Activated naive CD8-positive, alpha-beta T cell treated with anti-CD3 and anti-CD28 coated beads for 36 hours (primary cell): ENCODE measurements around the gene MAT1A. TPM values are rescaled to one million over a fixed set of nuclear protein-coding genes. Genes with fewer than 3 reads are reported as not detected.

Experiments
- DNase-seq: peaks from one replicate; pipeline ENCODE4 v3.0.0; 2021
- H3K27ac Mint-ChIP-seq: one replicate; pipeline ENCODE4 v1.8.0; 2022; ENCODE audit warnings: mild to moderate bottlenecking, moderate library complexity, mixed read lengths
- H3K27me3 Mint-ChIP-seq: one replicate; pipeline ENCODE4 v1.8.0; 2022; ENCODE audit warnings: mild to moderate bottlenecking, mixed read lengths
- H3K36me3 Mint-ChIP-seq: one replicate; pipeline ENCODE4 v1.8.0; 2021; ENCODE audit warnings: mild to moderate bottlenecking, mixed read lengths
- H3K4me1 Mint-ChIP-seq: one replicate; pipeline ENCODE4 v1.8.0; 2021; ENCODE audit warnings: mixed read lengths
- H3K4me3 Mint-ChIP-seq: one replicate; pipeline ENCODE4 v1.8.0; 2022; ENCODE audit warnings: mild to moderate bottlenecking, moderate library complexity, mixed read lengths
- H3K9me3 Mint-ChIP-seq: one replicate; pipeline ENCODE4 v1.8.0; 2022; ENCODE audit warnings: mixed read lengths
- total RNA-seq, 2 experiments: library from RNA; stranded (reverse); gene quantifications; one replicate each; pipeline ENCODE4 v1.2.3, GENCODE V29; 2021

The MAT1A gene
- total RNA-seq, 2 experiments from 2014 or later, result not detected

DNA sequence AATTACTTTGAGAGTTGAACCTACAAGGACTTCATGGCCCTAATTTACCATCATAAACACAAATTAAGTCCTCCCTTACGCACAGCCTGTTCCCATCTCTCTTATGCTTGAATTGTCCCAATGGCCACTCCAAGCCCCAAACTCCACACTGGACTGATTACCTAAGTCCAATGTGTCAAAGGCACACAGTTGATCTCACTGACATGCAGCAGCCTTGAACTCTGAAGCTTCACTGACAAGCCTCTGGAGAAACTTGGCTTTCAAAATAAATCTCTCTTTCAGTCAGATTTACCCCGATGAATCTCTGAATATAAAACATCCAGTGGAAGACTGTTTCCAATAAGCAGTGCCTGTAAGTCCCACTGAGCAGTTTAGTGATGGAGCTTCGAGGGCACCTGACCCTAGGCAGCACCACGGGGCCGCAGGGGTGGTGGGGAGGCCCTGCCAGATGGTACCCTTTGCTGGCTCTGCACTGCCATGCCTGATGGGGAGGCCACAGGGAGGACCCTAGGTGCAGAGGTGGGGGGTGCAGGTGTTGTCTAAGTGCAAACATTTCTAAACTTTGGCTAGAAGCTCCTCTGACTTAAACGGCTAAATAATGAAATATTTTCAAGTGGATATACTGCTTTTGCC is 3.3 kb upstream of the MAT1A start:
- Mint-ChIP-seq H3K9me3 (peaks cover 13% of the 10 kb centered on the region), H3K4me3 (no peak overlapping the region), H3K27ac (no peak overlapping the region), H3K36me3 (no peaks in the 10 kb centered on the region), H3K4me1 (no peaks in the 10 kb centered on the region), H3K27me3 (peaks cover 10% of the 10 kb centered on the region)
- DNase-seq, result no peak

DNA sequence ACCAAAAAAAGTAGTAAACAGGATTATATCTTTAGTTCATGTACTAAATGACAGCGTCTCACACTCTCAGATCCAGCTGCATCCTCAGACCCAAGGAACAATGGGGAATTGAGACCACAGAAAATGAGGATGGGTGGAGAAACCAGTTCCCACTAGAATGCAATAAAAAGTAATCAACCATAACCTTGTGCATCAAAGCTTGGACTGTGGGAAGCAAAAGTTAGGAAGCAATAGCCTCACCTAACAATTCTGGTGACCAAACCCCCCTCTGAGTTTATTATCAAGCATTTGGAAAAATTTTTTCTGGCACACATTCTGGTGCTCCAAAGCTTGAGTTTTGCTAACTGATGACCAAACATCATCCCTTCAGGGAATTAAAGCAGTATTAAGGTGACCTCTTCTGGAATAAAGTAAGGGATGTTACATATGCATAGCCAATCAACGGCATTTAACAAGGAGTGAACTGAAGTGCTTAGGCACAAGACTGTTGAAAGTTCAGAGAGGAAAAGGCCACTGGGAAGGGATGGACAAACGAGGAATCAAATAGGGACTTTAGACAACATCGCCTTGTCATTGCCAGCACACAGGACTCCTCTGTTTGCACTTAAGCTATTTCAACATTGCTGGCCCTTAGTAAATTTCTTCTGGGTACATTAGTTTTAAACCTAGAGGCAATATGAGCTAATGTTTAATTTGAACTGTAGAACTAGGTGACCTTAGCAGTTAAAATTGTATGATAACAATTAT is 1.2 kb upstream of the MAT1A start:
- H3K4me1 Mint-ChIP-seq, result no peaks in the 10 kb centered on the region
- no peak overlapping the region for H3K4me3 Mint-ChIP-seq
- H3K27me3 Mint-ChIP-seq, result peaks cover 10% of the 10 kb centered on the region
- H3K36me3 Mint-ChIP-seq, result no peaks in the 10 kb centered on the region
- H3K27ac Mint-ChIP-seq, result no peak overlapping the region
- no peak for DNase-seq
- H3K9me3 Mint-ChIP-seq, result peaks cover 5% of the 10 kb centered on the region

DNA sequence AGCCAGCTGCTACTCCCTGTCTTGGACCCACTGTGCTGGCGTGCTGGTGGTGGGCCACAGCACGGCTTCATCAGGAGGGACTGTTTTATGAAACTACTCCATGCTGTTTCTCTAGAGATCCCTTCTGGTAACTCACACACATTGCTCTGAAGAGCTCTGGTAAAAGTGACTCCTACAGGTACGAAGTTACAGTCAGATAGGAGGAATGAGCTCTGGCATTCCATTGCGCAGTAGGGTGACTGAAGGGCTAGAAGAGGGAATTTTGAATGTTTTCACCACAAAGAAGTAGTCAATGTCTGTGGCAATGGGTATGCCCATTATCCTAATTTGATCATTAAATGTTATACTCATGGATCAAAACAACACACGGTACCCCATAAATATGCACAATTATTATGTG is 609 bp downstream of the MAT1A start:
- Mint-ChIP-seq H3K4me1 (no peaks in the 10 kb centered on the region), H3K36me3 (no peaks in the 10 kb centered on the region), H3K4me3 (no peak overlapping the region), H3K27ac (no peak overlapping the region), H3K9me3 (no peaks in the 10 kb centered on the region), H3K27me3 (peaks cover 4% of the 10 kb centered on the region)
- DNase-seq, result no peak

DNA sequence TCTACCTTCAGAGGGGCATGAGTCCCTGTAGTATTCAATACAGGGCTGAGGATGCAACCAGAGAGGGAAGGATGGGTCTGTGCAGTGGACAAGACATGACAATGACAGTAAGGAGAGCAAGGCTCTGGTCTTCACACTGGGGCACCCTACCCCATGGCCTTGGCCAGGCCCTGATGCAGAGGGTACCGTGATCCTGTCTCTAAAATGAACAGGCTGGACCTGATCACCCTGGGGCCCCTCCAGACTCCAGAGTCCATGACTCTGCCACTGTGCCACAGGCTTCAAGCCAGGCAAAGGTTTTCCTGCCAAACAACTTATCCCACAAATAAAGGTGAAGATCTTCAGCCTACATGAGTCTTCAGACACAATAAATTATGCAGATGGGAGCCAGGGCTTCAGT is 4.9 kb downstream of the MAT1A start:
- no peaks in the 10 kb centered on the region for H3K4me1 Mint-ChIP-seq

DNA sequence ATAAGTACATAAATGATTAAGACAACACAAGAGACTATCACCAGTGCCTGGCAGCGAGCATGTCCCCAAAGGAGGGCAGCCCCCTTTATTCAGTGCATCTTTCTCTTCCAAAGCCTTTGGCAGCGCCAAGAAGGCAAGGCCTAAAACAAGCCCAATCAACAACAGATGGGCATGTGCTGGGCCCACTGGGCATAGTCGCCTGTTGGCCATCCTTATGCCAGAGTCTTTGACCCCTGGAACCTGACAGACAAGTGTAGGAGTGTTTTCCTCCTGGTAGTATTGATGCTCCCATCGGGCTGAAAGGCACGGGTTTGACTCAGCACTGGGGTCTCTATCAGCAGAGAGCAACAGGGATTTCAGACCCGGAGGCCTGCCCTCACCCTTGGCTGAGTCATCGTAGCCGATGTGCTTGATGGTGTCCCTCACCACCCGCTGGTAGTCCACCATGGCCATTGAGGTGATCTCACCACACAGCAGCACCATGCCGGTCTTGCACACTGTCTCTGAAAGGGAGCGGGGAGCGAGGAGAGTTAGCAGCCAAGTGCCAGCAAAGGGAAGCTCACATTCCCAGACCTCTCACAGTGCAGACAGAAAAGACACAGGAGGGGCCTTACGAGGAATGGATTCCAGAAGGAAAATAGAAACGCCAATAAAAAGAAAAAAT is 5.8 kb downstream of the MAT1A start:
- DNase-seq, result no peak
- Mint-ChIP-seq H3K9me3 (no peaks in the 10 kb centered on the region), H3K36me3 (no peaks in the 10 kb centered on the region), H3K4me3 (no peak overlapping the region), H3K27me3 (no peaks in the 10 kb centered on the region), H3K4me1 (no peaks in the 10 kb centered on the region), H3K27ac (no peak overlapping the region)

More for the DNA sequence above, 4.9 kb downstream of the MAT1A start:
- Mint-ChIP-seq H3K36me3 (no peaks in the 10 kb centered on the region), H3K27me3 (no peaks in the 10 kb centered on the region), H3K9me3 (no peaks in the 10 kb centered on the region), H3K4me3 (no peak overlapping the region), H3K27ac (no peak overlapping the region)
- no peak for DNase-seq

DNA sequence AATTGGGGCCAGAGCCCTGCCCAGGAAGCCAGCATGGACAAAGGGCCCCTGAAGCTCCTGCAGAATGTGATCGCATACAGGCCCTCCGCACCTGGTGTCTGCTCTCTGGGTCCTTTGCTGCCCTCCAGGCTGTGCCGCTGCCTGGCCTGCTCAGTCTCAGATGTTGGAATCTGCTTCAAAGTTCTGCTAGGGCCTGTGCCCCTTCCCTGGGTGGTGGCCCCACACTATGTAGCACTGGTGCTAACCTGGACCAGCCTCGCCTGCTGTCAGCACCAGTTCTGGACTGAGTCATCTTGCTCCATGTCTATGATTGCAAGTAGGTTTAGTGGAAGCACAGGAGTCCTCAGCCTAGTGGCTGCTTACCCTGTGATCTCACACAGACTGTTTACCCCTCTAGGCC is 6.3 kb downstream of the MAT1A start:
- Mint-ChIP-seq H3K27ac (no peak overlapping the region), H3K27me3 (no peaks in the 10 kb centered on the region), H3K9me3 (no peaks in the 10 kb centered on the region), H3K4me3 (no peak overlapping the region), H3K36me3 (no peaks in the 10 kb centered on the region), H3K4me1 (no peaks in the 10 kb centered on the region)
- DNase-seq, result no peak

DNA sequence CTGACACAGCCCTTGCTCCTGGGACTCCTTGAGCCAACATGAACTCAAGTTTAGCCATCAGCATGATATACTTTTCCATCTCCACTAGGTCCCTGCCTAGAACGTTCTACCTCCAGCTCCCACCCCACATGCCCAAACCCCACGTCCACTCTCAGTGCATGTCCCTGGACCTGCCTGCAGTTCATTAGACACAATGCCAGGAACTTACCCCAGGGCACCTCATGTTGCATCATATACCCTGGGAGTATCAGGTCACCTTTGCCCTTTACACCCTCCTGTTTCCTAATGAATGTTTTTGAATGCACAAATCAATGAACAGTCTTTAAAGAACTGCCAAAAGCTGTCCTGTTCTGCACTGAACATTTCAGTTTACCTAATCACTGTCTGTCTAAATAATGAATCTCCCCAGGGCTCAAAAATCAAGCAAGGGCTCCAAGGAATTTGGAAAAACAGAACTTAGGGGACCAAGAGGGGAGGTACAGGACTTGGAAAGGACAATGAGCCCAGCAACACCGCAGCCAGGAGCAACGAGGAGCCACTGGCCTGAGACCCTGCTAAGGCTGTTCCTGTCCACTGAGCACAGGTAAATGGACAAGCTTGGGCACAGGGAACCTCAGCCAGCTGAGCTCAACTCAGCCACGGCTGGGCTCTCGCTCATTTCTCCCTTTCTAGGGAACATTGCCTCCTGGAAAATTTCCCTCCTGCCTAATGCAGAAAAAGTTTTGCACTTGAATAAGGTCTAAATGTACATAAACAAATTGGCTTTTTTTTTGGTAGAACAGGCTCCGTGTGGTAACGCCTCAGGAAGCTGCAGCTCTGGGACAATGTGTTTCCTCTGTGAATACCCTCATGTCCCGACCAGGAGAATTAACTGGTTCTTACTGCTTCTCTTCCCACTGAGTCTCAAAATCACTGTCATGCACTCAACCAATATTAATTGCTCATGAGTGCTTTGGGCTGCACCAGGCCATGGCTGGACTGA is 7.4 kb downstream of the MAT1A start:
- Mint-ChIP-seq H3K27ac (no peak overlapping the region), H3K4me1 (no peaks in the 10 kb centered on the region), H3K4me3 (no peak overlapping the region), H3K36me3 (no peaks in the 10 kb centered on the region), H3K9me3 (no peaks in the 10 kb centered on the region), H3K27me3 (no peaks in the 10 kb centered on the region)
- DNase-seq, result no peak

DNA sequence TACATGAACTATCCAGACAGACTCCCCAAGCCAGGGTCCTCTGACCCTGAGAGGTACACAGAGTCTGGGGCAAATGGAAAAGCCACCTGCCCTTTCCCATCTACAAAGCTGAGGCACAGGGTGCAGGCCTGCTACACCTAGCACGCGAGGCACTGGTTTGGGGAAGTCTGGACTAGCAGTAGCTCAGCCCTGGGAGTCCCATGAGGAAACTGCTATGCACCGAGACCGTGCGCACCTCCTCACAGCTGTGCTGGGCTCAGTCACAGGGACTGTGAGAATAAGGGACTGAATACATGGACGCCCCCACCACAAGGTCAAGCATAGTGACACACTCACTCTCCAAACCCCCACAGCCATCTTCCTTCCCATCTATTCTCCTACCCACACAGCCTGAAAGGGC is 8.2 kb downstream of the MAT1A start:
- no peaks in the 10 kb centered on the region for H3K9me3 Mint-ChIP-seq
- no peaks in the 10 kb centered on the region for H3K36me3 Mint-ChIP-seq
- no peak overlapping the region for H3K4me3 Mint-ChIP-seq
- DNase-seq, result no peak
- H3K27ac Mint-ChIP-seq, result no peak overlapping the region
- H3K4me1 Mint-ChIP-seq, result no peaks in the 10 kb centered on the region
- H3K27me3 Mint-ChIP-seq, result no peaks in the 10 kb centered on the region

DNA sequence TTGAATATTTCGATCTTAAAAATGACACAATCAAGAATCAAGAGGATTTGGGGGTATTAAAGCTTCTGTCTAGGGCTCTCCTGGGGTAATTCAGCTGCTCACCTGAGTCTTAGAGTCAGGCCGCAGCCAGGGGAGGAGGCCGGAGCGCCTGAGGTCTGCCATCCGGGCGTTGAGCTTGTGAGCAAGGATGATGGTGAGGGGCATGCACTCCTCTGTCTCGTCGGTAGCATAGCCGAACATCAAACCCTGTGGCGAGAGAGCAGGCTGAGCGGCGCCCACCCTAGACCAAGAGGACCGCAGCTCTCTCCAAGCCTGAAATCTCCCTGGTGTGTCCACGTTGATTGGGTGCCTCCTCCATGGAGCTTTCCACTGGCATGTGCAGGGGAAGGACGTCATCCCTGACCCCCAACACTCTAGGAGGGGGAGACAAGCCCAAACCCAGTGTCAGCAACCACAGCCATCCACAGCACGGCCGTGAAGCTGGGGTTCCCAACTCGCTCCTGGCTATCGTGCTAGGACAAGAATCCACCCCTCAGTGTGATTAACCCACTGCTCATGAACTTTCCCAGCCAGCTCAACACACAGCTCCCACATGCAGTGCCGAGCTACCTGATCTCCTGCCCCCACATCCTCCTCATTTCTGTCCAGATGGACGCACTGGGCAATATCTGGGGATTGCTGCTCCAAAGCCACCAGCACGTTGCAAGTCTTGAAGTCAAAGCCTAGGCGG is 9.2 kb downstream of the MAT1A start:
- no peaks in the 10 kb centered on the region for H3K9me3 Mint-ChIP-seq
- no peaks in the 10 kb centered on the region for H3K36me3 Mint-ChIP-seq
- H3K4me1 Mint-ChIP-seq, result no peaks in the 10 kb centered on the region
- no peak overlapping the region for H3K27ac Mint-ChIP-seq
- no peak for DNase-seq
- H3K4me3 Mint-ChIP-seq, result no peak overlapping the region
- H3K27me3 Mint-ChIP-seq, result no peaks in the 10 kb centered on the region

DNA sequence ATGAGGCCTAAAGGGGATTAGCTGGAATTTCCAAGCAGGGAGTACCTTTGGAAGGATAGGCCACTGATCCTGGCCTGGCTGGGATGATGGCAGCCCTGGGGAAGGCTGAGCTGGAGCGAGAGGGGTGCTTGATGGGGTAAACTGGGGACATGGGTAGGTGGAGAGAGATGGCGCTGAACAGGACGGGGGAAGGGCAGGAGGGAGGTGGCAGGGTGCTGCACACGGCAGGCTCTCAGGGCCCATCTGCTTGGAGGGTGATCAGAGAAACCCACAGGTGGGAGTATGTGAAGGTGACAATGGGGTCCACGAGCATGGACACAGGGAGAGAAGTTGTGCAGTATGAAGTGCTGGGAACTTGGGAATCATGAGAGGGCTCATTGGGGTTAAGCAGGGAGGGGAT is 10.3 kb downstream of the MAT1A start:
- Mint-ChIP-seq H3K27ac (no peak overlapping the region), H3K9me3 (no peaks in the 10 kb centered on the region), H3K27me3 (no peaks in the 10 kb centered on the region), H3K36me3 (no peaks in the 10 kb centered on the region), H3K4me3 (no peak overlapping the region), H3K4me1 (no peaks in the 10 kb centered on the region)
- DNase-seq, result no peak

DNA sequence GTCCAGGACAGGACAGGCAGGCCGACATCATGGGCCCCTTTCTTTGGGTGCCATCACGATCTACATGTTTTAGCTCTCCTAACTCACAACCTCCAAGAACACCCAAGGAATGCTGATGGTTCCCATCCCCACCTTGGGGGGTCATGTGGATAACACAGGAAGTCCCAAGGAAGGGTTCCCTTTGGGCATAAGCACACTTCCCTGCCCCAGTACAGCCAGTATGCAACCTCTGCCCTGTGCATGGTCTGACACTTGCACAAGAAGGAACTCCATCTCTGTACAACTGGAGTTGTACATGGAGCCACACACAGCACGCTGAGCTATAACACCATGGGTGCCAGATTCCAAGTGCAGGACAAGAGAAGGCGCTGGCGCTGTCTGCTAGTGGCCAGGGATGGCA is 11.0 kb downstream of the MAT1A start:
- no peak for DNase-seq
- Mint-ChIP-seq H3K9me3 (no peaks in the 10 kb centered on the region), H3K4me1 (no peaks in the 10 kb centered on the region)

DNA sequence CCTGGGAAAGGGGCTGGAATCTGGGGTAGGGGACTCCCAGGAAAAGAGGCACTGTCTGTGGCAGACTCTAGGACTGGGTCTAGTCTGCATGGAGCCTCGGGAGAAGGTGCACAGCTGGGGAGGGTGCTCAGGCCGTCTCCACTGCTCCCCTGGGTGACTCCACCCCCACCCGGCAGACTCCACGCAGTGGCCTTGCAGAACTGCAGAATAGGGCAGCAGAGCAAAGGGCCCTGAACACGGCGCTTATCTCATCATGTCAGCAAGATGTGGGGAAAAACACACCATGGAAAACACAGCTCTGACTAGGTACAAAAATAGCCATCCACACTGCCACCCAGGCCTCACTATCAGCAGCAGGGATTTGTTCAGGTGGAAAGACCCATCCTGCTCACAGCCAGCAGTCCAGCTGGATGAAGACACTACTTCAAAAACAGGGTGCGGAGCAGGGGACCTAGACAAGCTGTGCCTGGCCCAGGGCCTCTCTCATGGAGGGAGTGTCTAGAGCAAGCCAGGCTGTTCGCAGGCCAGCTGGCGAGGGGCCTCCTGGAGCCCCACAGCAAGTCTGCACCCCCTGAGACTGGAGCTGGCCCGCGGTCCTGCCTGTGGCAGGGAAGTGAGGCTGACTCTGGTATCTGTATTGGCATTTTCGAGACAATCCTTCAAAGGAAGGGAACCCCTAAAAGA is 11.7 kb downstream of the MAT1A start:
- Mint-ChIP-seq H3K4me3 (no peak overlapping the region), H3K9me3 (no peaks in the 10 kb centered on the region), H3K36me3 (no peaks in the 10 kb centered on the region), H3K4me1 (no peaks in the 10 kb centered on the region), H3K27ac (no peak overlapping the region), H3K27me3 (no peaks in the 10 kb centered on the region)
- DNase-seq, result no peak

More for the DNA sequence above, 11.0 kb downstream of the MAT1A start:
- no peak overlapping the region for H3K27ac Mint-ChIP-seq
- H3K36me3 Mint-ChIP-seq, result no peaks in the 10 kb centered on the region
- H3K27me3 Mint-ChIP-seq, result no peaks in the 10 kb centered on the region
- no peak overlapping the region for H3K4me3 Mint-ChIP-seq

DNA sequence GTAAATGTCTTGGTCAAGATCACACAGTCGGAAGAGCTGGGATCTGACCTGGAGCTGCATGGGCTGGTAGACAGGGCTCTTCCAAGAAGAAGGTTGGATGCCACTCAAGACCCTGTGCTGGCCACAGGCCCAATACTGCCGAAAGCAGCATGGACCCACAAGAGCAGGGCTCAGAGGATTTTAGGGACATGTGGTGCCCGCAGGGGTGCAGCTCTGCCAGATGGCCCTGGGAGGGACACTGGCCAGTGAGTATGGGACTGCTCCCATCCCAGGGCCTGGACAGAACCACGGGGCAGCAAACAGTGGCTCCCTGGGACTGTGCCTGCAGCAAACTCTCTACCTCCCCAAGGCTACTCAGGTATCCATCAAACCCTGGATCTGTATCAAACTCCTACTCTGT is 12.4 kb downstream of the MAT1A start:
- no peaks in the 10 kb centered on the region for H3K36me3 Mint-ChIP-seq
- H3K4me3 Mint-ChIP-seq, result no peak overlapping the region
- no peaks in the 10 kb centered on the region for H3K27me3 Mint-ChIP-seq
- DNase-seq, result no peak
- no peaks in the 10 kb centered on the region for H3K4me1 Mint-ChIP-seq
- no peaks in the 10 kb centered on the region for H3K9me3 Mint-ChIP-seq
- H3K27ac Mint-ChIP-seq, result no peak overlapping the region

DNA sequence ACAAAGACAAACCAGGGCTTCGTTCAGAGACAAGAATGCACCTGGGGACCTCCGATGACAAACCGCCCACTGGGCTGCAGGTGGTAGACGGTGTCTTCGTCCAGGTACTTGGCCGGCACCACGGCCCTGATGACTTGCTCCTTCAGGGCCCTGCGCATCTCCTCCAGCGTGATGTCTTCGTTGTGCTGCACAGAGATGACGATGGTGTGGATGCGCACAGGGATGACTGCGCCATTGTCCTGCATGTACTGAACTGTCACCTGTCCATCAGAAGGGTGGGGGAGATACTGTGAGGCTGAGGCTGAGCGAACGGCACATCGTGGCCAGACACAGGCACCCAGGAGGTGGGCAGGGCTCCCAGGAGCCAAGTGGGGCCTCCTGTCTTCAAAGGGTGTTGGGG is 13.1 kb downstream of the MAT1A start:
- H3K9me3 Mint-ChIP-seq, result no peaks in the 10 kb centered on the region
- H3K27me3 Mint-ChIP-seq, result no peaks in the 10 kb centered on the region
- H3K27ac Mint-ChIP-seq, result no peak overlapping the region
- H3K36me3 Mint-ChIP-seq, result no peaks in the 10 kb centered on the region
- H3K4me3 Mint-ChIP-seq, result no peak overlapping the region
- no peak for DNase-seq
- no peaks in the 10 kb centered on the region for H3K4me1 Mint-ChIP-seq
